Mesenchymal stem cell (in vitro differentiated cells and primary cell): ENCODE results near the gene IGFBP7.

Experiments used
- DNase-seq: peaks from one replicate; pipeline ENCODE4 v3.0.0-alpha.2; 2013
- H2AFZ ChIP-seq: one replicate; pipeline ENCODE4 v1.6.1; 2013; ENCODE audit warnings: low read depth, mild to moderate bottlenecking, control low read depth, inconsistent platforms, low read length, moderate library complexity
- H2AK5ac ChIP-seq: 2 replicates; pipeline ENCODE4 v1.6.1; 2013; ENCODE audit warnings: low read length, moderate library complexity, mild to moderate bottlenecking, inconsistent platforms; ENCODE audit not compliant: severe bottlenecking
- H2BK120ac ChIP-seq: one replicate; pipeline ENCODE4 v1.6.1; 2013; ENCODE audit warnings: low read depth, mild to moderate bottlenecking, inconsistent platforms, low read length, moderate library complexity
- H2BK12ac ChIP-seq, 2 experiments: one replicate each; pipeline ENCODE4 v1.6.1; 2013; ENCODE audit warnings: inconsistent platforms in 2 of 2, low read length in 2 of 2, mild to moderate bottlenecking in 2 of 2, moderate library complexity in 2 of 2, control low read depth in 1 of 2
- H2BK15ac ChIP-seq: one replicate; pipeline ENCODE4 v1.6.1; 2013; ENCODE audit warnings: mild to moderate bottlenecking, low read depth, inconsistent platforms; ENCODE audit not compliant: poor library complexity, severe bottlenecking
- H2BK5ac ChIP-seq: 2 replicates; pipeline ENCODE4 v1.6.1; 2013; ENCODE audit warnings: low read depth, mild to moderate bottlenecking, low read length, control low read depth, inconsistent platforms; ENCODE audit not compliant: poor library complexity, severe bottlenecking
- H3K14ac ChIP-seq, 2 experiments: one replicate each; pipeline ENCODE4 v1.6.1; 2013; ENCODE audit warnings: inconsistent platforms in 2 of 2, low read length in 2 of 2, control low read depth in 1 of 2, mild to moderate bottlenecking in 1 of 2, moderate library complexity in 1 of 2
- H3K18ac ChIP-seq, 2 experiments: one replicate each; pipeline ENCODE4 v1.6.1; 2013; ENCODE audit warnings: inconsistent platforms in 2 of 2, low read length in 2 of 2, control low read depth in 1 of 2, low read depth in 1 of 2, mild to moderate bottlenecking in 1 of 2
- H3K23ac ChIP-seq, 2 experiments: one replicate each; pipeline ENCODE4 v1.6.1; 2013; ENCODE audit warnings: inconsistent platforms in 2 of 2, low read length in 2 of 2, mild to moderate bottlenecking in 2 of 2, moderate library complexity in 2 of 2, control low read depth in 1 of 2
- H3K27ac ChIP-seq: 2 replicates; pipeline ENCODE4 v1.5.1; 2013; ENCODE audit warnings: mild to moderate bottlenecking, moderate library complexity, low read length, control low read depth, inconsistent platforms; ENCODE audit not compliant: poor library complexity, severe bottlenecking
- H3K27me3 ChIP-seq, 2 experiments: 2 replicates each; pipeline versions ENCODE4 v1.6.1 to v1.7.0; 2013; ENCODE audit warnings: low read length in 2 of 2, mild to moderate bottlenecking in 2 of 2, moderate library complexity in 2 of 2, control low read depth in 1 of 2, inconsistent platforms in 1 of 2; ENCODE audit not compliant: control insufficient read depth in 1 of 2, insufficient read depth in 1 of 2
- H3K36me3 ChIP-seq, 2 experiments: 2 replicates each; pipeline versions ENCODE4 v1.6.1 to v1.7.0; 2013; ENCODE audit warnings: low read length in 2 of 2, control low read depth in 1 of 2, inconsistent platforms in 1 of 2, low read depth in 1 of 2, mild to moderate bottlenecking in 1 of 2; ENCODE audit not compliant: insufficient read depth in 2 of 2, control insufficient read depth in 1 of 2
- H3K4ac ChIP-seq, 2 experiments: one replicate each; pipeline ENCODE4 v1.6.1; 2013; ENCODE audit warnings: inconsistent platforms in 2 of 2, low read length in 2 of 2, mild to moderate bottlenecking in 2 of 2, moderate library complexity in 2 of 2, control low read depth in 1 of 2, low read depth in 1 of 2
- H3K4me1 ChIP-seq: 2 replicates; pipeline ENCODE4 v1.6.1; 2013; ENCODE audit warnings: low read depth, low read length, control low read depth; ENCODE audit not compliant: control insufficient read depth, insufficient read depth
- H3K4me2 ChIP-seq: 2 replicates; pipeline ENCODE4 v1.6.1; 2013; ENCODE audit warnings: low read length, mild to moderate bottlenecking, inconsistent platforms; ENCODE audit not compliant: poor library complexity, severe bottlenecking
- H3K4me3 ChIP-seq, 2 experiments: 2 replicates each; pipeline versions ENCODE4 v1.5.1 to v1.7.0; 2013; ENCODE audit warnings: low read length in 2 of 2, mild to moderate bottlenecking in 2 of 2, control low read depth in 1 of 2, low read depth in 1 of 2; ENCODE audit not compliant: insufficient read depth in 1 of 2
- H3K79me1 ChIP-seq: replicated peaks from 2 replicates; pipeline ENCODE4 v1.6.1; 2013; ENCODE audit warnings: mild to moderate bottlenecking, control low read depth, low read length, inconsistent platforms; ENCODE audit not compliant: poor library complexity, severe bottlenecking
- H3K9ac ChIP-seq: 2 replicates; pipeline ENCODE4 v1.7.0; 2013; ENCODE audit warnings: mild to moderate bottlenecking, low read length, moderate library complexity
- H3K9me3 ChIP-seq: 2 replicates; pipeline ENCODE4 v1.7.0; 2013; ENCODE audit warnings: mild to moderate bottlenecking, low read length; ENCODE audit not compliant: control insufficient read depth
- H4K8ac ChIP-seq: one replicate; pipeline ENCODE4 v1.6.1; 2013; ENCODE audit warnings: inconsistent platforms, mild to moderate bottlenecking, low read length, moderate library complexity
- H4K91ac ChIP-seq: one replicate; pipeline ENCODE4 v1.6.1; 2013; ENCODE audit warnings: mild to moderate bottlenecking, low read length, inconsistent platforms
- WGBS: methylation state at CpG from one replicate; pipeline ENCODE4 v1.1.7; 2013; ENCODE audit warnings: mixed read lengths; 5-methylcytosine and 5-hydroxymethylcytosine counted together

Gene IGFBP7

GRCh38 chr4:57098415-57098814 lies 11.8 kb downstream of the IGFBP7 start:
- H3K18ac ChIP-seq = peak overlapping the region; percentile 55 to 97
- H2AFZ ChIP-seq = no peak overlapping the region
- peak overlapping the region in 1 of 2 experiments; percentile 13 for H3K14ac ChIP-seq
- WGBS = 35% methylated on average over 5 of the region's 5 CpGs
- H2BK15ac ChIP-seq = peak overlapping the region; percentile 95
- H3K4me1 ChIP-seq = peaks cover 23% of the 10 kb centered on the region
- peak overlapping the region; percentile 65 for H2AK5ac ChIP-seq
- H3K4me2 ChIP-seq = peak overlapping the region; percentile 3
- H3K4ac ChIP-seq = peak overlapping the region; percentile 65 to 96
- H3K23ac ChIP-seq = peak overlapping the region in 1 of 2 experiments; percentile 91
- no peaks in the 10 kb centered on the region for H3K79me1 ChIP-seq
- peak overlapping the region; percentile 21 for H2BK120ac ChIP-seq
- H3K36me3 ChIP-seq = peaks cover 0 to 21% of the 10 kb centered on the region in 2 experiments
- no peaks in the 10 kb centered on the region for H3K9me3 ChIP-seq
- H3K4me3 ChIP-seq = no peak overlapping the region
- no peak overlapping the region for H3K9ac ChIP-seq
- DNase-seq = no peak
- no peak overlapping the region for H2BK5ac ChIP-seq
- peak overlapping the region; percentile 38 to 75 for H2BK12ac ChIP-seq
- peak overlapping the region; percentile 97 for H4K91ac ChIP-seq
- H4K8ac ChIP-seq = peak overlapping the region; percentile 95
- no peaks in the 10 kb centered on the region for H3K27me3 ChIP-seq
- peak overlapping the region; percentile 82 for H3K27ac ChIP-seq

GRCh38 chr4:57097711-57098110 lies 12.5 kb downstream of the IGFBP7 start:
- H2BK15ac ChIP-seq = peak overlapping the region; percentile 46
- no peak overlapping the region for H2BK5ac ChIP-seq
- peaks cover 0 to 21% of the 10 kb centered on the region in 2 experiments for H3K36me3 ChIP-seq
- H3K4me3 ChIP-seq = no peak overlapping the region
- H3K18ac ChIP-seq = peak overlapping the region; percentile 70 to 97
- DNase-seq = no peak
- peak overlapping the region; percentile 91 for H2AK5ac ChIP-seq
- H3K27ac ChIP-seq = peak overlapping the region; percentile 82
- no peak overlapping the region for H3K9ac ChIP-seq
- H3K9me3 ChIP-seq = no peaks in the 10 kb centered on the region
- peak overlapping the region; percentile 38 to 78 for H2BK12ac ChIP-seq
- no peaks in the 10 kb centered on the region for H3K27me3 ChIP-seq
- no peak overlapping the region for H3K4me2 ChIP-seq
- H3K79me1 ChIP-seq = no peaks in the 10 kb centered on the region
- H2BK120ac ChIP-seq = no peak overlapping the region
- WGBS = 96% methylated on average over 2 of the region's 2 CpGs
- no peak overlapping the region for H3K23ac ChIP-seq
- peak overlapping the region; percentile 79 for H4K8ac ChIP-seq
- no peak overlapping the region for H2AFZ ChIP-seq
- peaks cover 21% of the 10 kb centered on the region for H3K4me1 ChIP-seq
- H3K14ac ChIP-seq = peak overlapping the region in 1 of 2 experiments; percentile 41
- H3K4ac ChIP-seq = peak overlapping the region; percentile 65 to 96
- peak overlapping the region; percentile 70 for H4K91ac ChIP-seq

GRCh38 chr4:57095956-57096355 lies 14.2 kb downstream of the IGFBP7 start:
- H3K18ac ChIP-seq = no peak overlapping the region
- no peak overlapping the region for H2BK12ac ChIP-seq
- peak overlapping the region; percentile 87 for H3K27ac ChIP-seq
- H3K79me1 ChIP-seq = no peaks in the 10 kb centered on the region
- no peak overlapping the region for H2AK5ac ChIP-seq
- no peak overlapping the region for H3K4me2 ChIP-seq
- no peak overlapping the region for H3K14ac ChIP-seq
- H3K23ac ChIP-seq = no peak overlapping the region
- no peak overlapping the region for H4K8ac ChIP-seq
- WGBS = 98% methylated on average over 4 of the region's 5 CpGs
- H3K36me3 ChIP-seq = peaks cover 0 to 17% of the 10 kb centered on the region in 2 experiments
- no peak overlapping the region for H2AFZ ChIP-seq
- peaks cover 18% of the 10 kb centered on the region for H3K4me1 ChIP-seq
- peak overlapping the region; percentile 58 for H2BK120ac ChIP-seq
- no peak overlapping the region for H3K4ac ChIP-seq
- no peak overlapping the region for H3K4me3 ChIP-seq
- H2BK5ac ChIP-seq = no peak overlapping the region
- H4K91ac ChIP-seq = no peak overlapping the region
- no peaks in the 10 kb centered on the region for H3K27me3 ChIP-seq
- no peak for DNase-seq
- no peak overlapping the region for H2BK15ac ChIP-seq
- H3K9me3 ChIP-seq = no peaks in the 10 kb centered on the region
- no peak overlapping the region for H3K9ac ChIP-seq

DNA sequence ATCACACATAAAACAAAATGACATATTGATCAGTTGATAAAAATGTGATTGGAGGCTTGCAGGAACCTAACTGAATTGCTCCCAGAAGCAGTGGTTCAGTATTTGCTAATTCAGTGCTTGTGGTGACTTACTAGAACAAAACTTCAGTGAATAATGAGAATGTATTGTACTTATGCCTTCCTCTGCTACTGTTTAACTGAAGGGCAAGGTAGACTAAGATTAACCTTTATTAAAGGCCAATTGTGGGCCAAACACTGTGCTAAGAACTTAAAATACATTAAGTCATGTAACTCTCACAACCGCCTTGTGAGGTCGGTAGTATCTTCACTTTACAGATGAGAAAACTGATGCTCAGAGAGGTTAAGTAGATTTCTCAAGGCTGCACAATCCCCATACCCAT lies 14.9 kb downstream of the IGFBP7 start:
- Histone ChIP-seq H3K9ac (no peak overlapping the region), H4K91ac (no peak overlapping the region), H3K4me1 (peaks cover 19% of the 10 kb centered on the region), H3K4ac (peak overlapping the region in 1 of 2 experiments; percentile 35), H3K18ac (peak overlapping the region in 1 of 2 experiments; percentile 30), H2BK15ac (no peak overlapping the region), H3K4me2 (no peak overlapping the region), H3K27me3 (no peaks in the 10 kb centered on the region), H3K23ac (no peak overlapping the region), H3K9me3 (no peaks in the 10 kb centered on the region), H3K36me3 (peaks cover 0 to 21% of the 10 kb centered on the region in 2 experiments), H2BK12ac (peak overlapping the region in 1 of 2 experiments; percentile 42), H3K14ac (no peak overlapping the region), H3K4me3 (no peak overlapping the region), H4K8ac (no peak overlapping the region), H3K27ac (peak overlapping the region; percentile 87), H3K79me1 (no peaks in the 10 kb centered on the region), H2BK120ac (no peak overlapping the region), H2AFZ (no peak overlapping the region), H2AK5ac (peak overlapping the region; percentile 87), H2BK5ac (no peak overlapping the region)
- whole genome bisulfite sequencing = 92% methylated on average over 2 of the region's 2 CpGs
- DNase-seq = no peak
